Tibial nerve (tissue), 4 donors: ENCODE data around the gene CCL24.

ENCODE experiments used
- CTCF ChIP-seq, 5 experiments: fragments of 200-600 bp in 3 of 5; fragments of 450-650 bp in 2 of 5; sonication (generic) in 3 of 5; IDR thresholded peaks; one replicate each; pipeline ENCODE4 v1.5.1; 2016 to 2019; ENCODE audit warnings: antibody characterized with exemption in 5 of 5, mild to moderate bottlenecking in 3 of 5, moderate library complexity in 2 of 5
- EP300 ChIP-seq, 2 donors: sonication (generic); formaldehyde crosslinking; IDR thresholded peaks; one replicate each; pipeline ENCODE4 v1.6.1; 2017; ENCODE audit warnings: antibody characterized with exemption in 2 of 2, mild to moderate bottlenecking in 1 of 2

GRCh38 chr7:75798770-75799169, 14.8 kb downstream of the CCL24 start:
- TF ChIP-seq CTCF (IDR thresholded peaks at IDR 0.05) (no peak), EP300 (IDR thresholded peaks at IDR 0.05) (no peak)
